COR-L47 (cell line): ENCODE measurements around the gene MS4A4A.
"Not testable (repeated sequence)": the region's sequence is repeated elsewhere in the genome, so short reads cannot be mapped to it uniquely, and the experiment has no call there.

Source experiments
- DNase-seq: peaks from one replicate; lab custom pipeline; 2025; lab: John Stamatoyannopoulos, UW

Gene MS4A4A

GRCh38 chr11:60280412-60280811, at the start of gene MS4A4A:
Gene MS4A4A, plus strand, starts transcription at chr11:60280666. Its CDS starts 10 bp downstream, at chr11:60280676.
- DNase-seq: no peak

DNA sequence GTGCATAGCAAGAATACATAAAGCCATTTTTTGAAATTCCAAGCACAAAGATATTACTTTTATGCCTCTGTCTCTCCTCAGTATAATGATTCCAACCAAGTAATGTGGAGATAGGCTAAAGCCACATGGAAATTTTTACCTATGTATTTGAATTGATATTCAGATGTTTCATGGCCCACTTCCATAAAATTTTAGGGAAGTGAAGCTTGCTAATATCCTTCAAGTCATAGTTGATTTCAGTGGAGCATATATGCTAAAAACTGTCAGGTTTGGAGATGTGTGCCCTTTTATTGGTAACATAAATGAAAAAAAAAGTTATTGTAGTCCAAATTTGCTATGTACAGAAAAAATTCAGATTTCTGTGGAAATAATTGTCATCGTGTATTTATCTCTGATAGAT, 49.8 kb upstream of the MS4A4A start:
- no peak for DNase-seq

DNA sequence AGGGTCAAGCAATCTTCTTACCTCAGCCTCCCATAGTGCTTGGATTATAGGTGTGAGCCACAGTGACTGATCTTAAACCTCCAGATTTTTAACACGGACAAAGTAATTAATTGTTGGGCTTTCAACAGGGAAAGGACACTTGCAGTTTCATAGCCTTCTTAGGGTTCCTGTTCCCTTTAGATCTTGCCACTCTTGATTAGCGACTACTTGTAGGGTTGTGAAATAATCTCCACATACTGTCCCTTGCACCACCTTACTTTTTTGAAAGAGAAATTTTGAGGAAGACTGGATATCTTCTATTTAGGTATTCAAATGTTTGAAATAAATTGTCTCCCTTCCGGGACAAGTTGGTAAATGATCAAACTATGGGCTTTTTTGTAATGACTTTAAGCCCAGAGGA, 45.1 kb upstream of the MS4A4A start:
- DNase-seq: no peak

- DNase-seq: no peak
Measured at GRCh38 chr11:60240662-60241061, 39.8 kb upstream of the MS4A4A start.

- no peak for DNase-seq
Measured at GRCh38 chr11:60241786-60242185, 38.7 kb upstream of the MS4A4A start.

GRCh38 chr11:60242740-60243239, 37.7 kb upstream of the MS4A4A start, which contains the start of gene MS4A4E:
Gene MS4A4E, minus strand, starts transcription at chr11:60243137. Its CDS starts 13,082 bp downstream, at chr11:60230055.
- no peak for DNase-seq

- DNase-seq: peak; percentile 0
Measured at GRCh38 chr11:60251485-60252212, 28.8 kb upstream of the MS4A4A start.

GRCh38 chr11:60252213-60253108, 28.0 kb upstream of the MS4A4A start:
- no peak for DNase-seq

GRCh38 chr11:60257956-60258722, 22.3 kb upstream of the MS4A4A start:
- DNase-seq: no peak

DNA sequence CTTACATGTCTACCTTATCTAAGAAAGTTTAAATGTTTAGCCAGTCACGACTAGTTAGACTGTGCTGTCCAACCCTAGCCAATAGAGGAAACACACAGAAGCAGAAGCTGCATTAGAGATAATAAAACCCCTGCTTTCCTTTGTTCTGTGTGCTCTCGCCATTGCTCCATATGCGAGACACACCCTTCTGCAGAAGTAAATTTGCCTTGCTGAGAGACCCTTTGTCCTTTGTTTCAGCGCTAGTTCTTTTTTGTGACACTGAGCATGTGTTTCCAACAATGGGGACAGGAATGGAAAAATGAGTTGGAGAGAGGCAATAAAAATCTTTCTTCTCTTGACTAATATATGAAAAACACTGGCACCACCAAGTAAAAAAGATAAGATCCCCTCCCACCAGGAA, 19.5 kb upstream of the MS4A4A start:
- no peak for DNase-seq

- no peak for DNase-seq
Measured at GRCh38 chr11:60263402-60263801, 17.1 kb upstream of the MS4A4A start.

DNA sequence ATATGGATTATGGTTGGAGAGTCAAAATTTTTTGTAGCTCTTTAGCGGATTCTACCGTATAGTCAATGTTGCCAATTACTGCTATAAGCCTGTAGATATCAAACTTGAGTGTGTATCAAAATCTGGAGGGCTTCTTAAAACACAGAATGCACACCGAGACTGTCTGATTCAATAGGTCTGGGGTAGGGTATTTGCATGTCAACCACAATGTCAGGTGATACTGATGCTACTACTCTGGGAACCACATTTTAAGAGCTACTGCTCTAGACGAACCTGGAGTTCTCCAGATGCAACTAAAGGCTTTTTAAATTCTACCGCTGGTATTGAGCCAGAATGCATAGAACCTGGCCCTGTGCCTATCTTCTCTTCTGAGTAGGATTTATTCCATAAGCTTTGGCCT, 15.8 kb upstream of the MS4A4A start:
- no peak for DNase-seq

DNA sequence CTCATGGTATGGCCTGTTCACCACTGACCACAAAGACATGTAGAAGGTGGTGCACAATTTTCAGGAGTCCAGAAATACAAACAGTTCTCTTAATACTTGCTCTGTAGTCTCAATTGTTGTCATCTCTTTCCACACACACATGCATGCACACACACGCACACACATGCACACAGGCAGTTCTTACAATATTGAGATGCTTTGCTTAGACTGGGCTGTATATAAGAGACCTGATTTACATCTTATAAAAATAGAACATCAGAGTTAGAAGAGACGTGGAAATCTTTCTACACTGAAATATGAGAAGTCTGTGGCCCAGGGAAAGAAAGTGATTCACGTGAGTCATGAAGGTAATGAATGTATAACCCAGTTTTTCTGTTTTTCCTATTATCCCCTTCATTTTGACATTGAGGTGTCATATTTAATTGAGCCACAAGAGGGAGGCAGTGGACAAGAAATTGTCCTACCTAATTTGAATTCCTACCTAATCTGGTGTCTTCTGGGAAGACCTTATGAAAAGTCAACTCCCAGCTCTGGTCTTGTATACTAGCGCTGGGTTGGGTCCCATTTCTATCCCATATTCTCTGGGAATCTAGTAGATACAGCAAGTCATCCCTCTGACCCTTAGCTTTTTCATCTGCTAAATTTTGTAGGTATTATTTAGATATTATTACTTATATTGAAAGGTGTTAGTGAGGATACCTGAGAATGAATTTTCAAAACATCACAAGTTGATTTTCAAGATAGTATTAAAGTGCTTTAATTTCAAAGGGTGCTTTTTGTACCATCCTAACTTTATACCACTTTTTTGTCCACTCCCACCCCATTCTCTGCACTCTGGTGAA, 14.9 kb upstream of the MS4A4A start:
- peak; percentile 11 for DNase-seq

- no peak for DNase-seq
Measured at GRCh38 chr11:60274416-60274815, 6.0 kb upstream of the MS4A4A start.

GRCh38 chr11:60281485-60281884, 1.0 kb downstream of the MS4A4A start:
- no peak for DNase-seq

- DNase-seq: no peak
Measured at GRCh38 chr11:60282286-60282685, 1.8 kb downstream of the MS4A4A start.

DNA sequence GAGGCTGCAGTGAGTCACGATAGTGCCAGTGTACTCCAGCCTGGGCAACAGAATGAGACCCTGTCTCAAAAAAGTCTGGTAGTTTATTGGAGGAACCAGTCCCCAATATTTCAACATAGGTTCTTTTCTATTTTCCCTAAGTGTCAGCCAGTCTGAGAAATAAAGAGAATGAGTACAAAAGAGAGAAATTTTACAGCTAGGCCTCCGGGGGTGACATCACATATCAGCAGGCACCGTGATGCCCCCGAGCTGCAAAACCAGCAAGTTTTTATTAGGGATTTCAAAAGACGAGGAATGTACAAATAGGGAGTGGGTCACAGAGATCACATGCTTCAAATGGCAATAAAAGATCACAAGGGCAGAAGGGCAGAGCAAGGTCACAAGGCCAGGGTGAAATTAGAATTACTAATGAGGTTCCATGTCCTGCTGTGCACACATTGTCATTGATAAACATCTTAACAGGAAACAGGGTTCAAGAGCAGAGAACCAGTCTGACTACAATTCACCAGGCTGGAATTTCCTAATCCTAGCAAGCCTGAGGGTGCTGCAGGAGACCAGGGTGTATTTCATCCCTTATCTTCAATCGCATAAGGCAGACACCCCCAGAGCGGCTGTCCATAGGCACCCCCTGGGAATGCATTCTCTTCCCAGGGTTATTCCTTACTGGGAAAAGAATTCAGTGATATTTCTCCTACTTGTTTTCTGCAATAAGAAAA, 5.1 kb downstream of the MS4A4A start:
- DNase-seq: not testable (repeated sequence)

DNA sequence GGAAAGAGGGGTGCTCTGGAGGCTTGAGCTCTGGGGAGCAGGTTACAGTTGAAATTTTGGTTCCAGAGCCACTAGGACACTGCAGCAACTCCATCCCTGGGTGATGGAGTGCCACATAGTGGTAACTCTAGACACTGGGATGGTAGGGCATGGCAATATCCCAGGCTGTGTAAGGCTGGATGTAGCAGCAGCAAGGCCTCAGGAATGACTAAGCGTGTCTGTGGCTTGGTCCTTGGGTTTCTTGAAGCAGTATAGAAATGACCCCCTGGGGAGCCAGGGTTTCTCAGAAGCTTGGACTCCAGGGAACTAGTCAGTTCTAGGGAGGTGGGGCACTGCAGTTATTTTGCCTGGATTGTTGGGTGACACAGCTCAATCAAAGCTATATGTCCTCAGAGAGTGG, 8.1 kb downstream of the MS4A4A start:
- no peak for DNase-seq

DNA sequence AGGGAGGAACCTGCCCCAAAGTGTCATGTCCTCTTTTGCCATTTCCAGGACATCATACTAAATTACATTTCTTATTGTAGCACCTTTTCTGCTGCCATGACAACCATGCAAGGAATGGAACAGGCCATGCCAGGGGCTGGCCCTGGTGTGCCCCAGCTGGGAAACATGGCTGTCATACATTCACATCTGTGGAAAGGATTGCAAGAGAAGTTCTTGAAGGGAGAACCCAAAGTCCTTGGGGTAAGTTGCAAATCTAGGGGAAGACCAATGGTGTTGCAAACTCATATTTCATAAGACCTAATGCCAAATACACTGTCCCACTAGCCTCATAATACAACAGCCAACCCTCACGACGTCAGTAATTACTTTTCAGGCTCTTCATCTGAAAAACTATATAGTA, 11.7 kb downstream of the MS4A4A start:
- DNase-seq: no peak

DNA sequence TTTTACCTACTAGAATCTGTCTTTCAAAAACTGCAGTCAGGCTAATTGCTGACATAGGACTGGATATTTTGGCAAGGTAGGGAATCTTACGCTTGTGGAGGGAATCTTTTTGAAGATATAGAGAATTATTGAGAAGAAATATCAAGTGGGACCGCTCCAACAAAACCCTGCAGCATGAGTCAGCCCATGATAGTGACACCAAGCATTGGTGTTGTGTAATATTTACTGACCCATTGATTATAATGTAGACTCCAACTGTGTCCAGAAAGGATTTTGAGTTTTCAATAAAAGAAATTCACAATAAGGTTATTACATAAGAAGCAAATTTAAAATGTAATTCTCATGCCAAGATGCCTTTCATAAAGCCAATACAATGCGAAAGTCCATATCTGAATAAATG, 20.7 kb downstream of the MS4A4A start:
- no peak for DNase-seq

GRCh38 chr11:60301884-60302283, 21.4 kb downstream of the MS4A4A start:
- DNase-seq: not testable (repeated sequence)
